K562 (cell line): ENCODE data around the gene TBX6. TPM values are rescaled to one million over a fixed set of nuclear protein-coding genes. Genes with fewer than 3 reads are reported as not detected.

Experiments
- CBX8 ChIP-seq: fragments of 200-600 bp; sonication (generic); IDR thresholded peaks from 2 replicates; pipeline ENCODE4 v1.6.1; 2012; ENCODE audit warnings: borderline replicate concordance, mixed run types, low read depth, mild to moderate bottlenecking, moderate library complexity, mixed read lengths, low read length, control low read depth, inconsistent platforms; ENCODE audit not compliant: poor library complexity, severe bottlenecking; ENCODE audit errors: extremely low read depth
- CC2D1A ChIP-seq: fragments of 450-650 bp; IDR thresholded peaks from 2 replicates; pipeline ENCODE4 v1.6.1; 2017; ENCODE audit warnings: mild to moderate bottlenecking
- CCNT2 ChIP-seq: IDR thresholded peaks from 2 replicates; pipeline ENCODE4 v1.6.1; 2011; ENCODE audit warnings: borderline replicate concordance, low read depth, mild to moderate bottlenecking, moderate library complexity, mixed read lengths, low read length; ENCODE audit not compliant: insufficient read length; ENCODE audit errors: extremely low read depth
- MAFG ChIP-seq: fragments of 450-650 bp; conservative IDR thresholded peaks from 2 replicates; pipeline ENCODE4 v1.6.1; 2016; ENCODE audit warnings: missing genetic modification characterization, missing compliant biosample characterization
- MAX ChIP-seq: sonication (generic); formaldehyde crosslinking; IDR thresholded peaks from 2 replicates; pipeline ENCODE4 v1.9.0; 2022; ENCODE audit warnings: mild to moderate bottlenecking, missing genetic modification reagents
- MGA ChIP-seq: fragments of 450-650 bp; IDR thresholded peaks from 2 replicates; pipeline ENCODE4 v1.6.1; 2016; ENCODE audit warnings: mild to moderate bottlenecking, moderate library complexity
- SNAPC5 ChIP-seq: fragments of 250-450 bp; sonication (Bioruptor Pico); IDR thresholded peaks from 2 replicates; pipeline ENCODE4 v1.8.0; 2021; ENCODE audit warnings: moderate library complexity, mild to moderate bottlenecking, inconsistent platforms
- ZBED1 ChIP-seq: IDR thresholded peaks from 2 replicates; pipeline ENCODE4 v1.6.1; 2014
- ZC3H4 ChIP-seq: sonication (generic); formaldehyde crosslinking; IDR thresholded peaks from 2 replicates; pipeline ENCODE4 v1.9.0; 2021; ENCODE audit warnings: missing genetic modification reagents, borderline replicate concordance
- ZFX ChIP-seq: sonication (generic); formaldehyde crosslinking; IDR thresholded peaks from 2 replicates; pipeline ENCODE4 v1.8.0; 2022; ENCODE audit warnings: mild to moderate bottlenecking, missing genetic modification reagents, moderate library complexity
- ZNF143 ChIP-seq: sonication (generic); formaldehyde crosslinking; IDR thresholded peaks from 2 replicates; pipeline ENCODE4 v1.9.0; 2022; ENCODE audit warnings: mild to moderate bottlenecking, missing genetic modification reagents
- ZNF274 ChIP-seq: IDR thresholded peaks from 2 replicates; pipeline ENCODE4 v1.6.1; 2011; ENCODE audit warnings: low read depth, mild to moderate bottlenecking, low read length, moderate library complexity, borderline replicate concordance
- ZNF282 ChIP-seq: sonication (generic); formaldehyde crosslinking; IDR thresholded peaks from 2 replicates; pipeline ENCODE4 v1.8.1; 2023; ENCODE audit warnings: missing genetic modification reagents
- ZNF431 ChIP-seq: sonication (generic); formaldehyde crosslinking; IDR thresholded peaks from 2 replicates; pipeline ENCODE4 v1.8.0; 2022; ENCODE audit warnings: mild to moderate bottlenecking, missing genetic modification reagents
- polyA plus RNA-seq, 8 experiments: library from polyadenylated mRNA; depleted of rRNA in 4 of 8; stranded (reverse) in 5 of 8; unstranded in 3 of 8; fragments of >200 nt; fragmentation: Nextera tagmentation in 2 of 8; fragmentation: Illumina TruSeq in 1 of 8; extraction: Ambion mirVana in 2 of 8; extraction: Trizol in 1 of 8; gene quantifications; 2 replicates each; pipeline versions ENCODE4 v1.2.1 to v1.2.3, GENCODE V29; 2011 to 2014; ENCODE audit warnings: inconsistent platforms in 1 of 8, missing spikeins in 1 of 8
- total RNA-seq, 7 experiments: library from RNA; depleted of rRNA in 6 of 7; stranded (reverse); fragments of >200 nt in 6 of 7; fragmentation: Illumina TruSeq in 2 of 7; extraction: Trizol in 2 of 7; gene quantifications; 2 replicates each; pipeline versions ENCODE4 v1.2.1 to v1.2.3, GENCODE V29; 2011 to 2021; ENCODE audit warnings: low replicate concordance in 1 of 7

Gene TBX6
- total and polyA plus RNA-seq, 9 of the 15 experiments (the other 6 are each of a cell fraction or from before 2014, with no cell fraction given), result 0.07 to 0.58 (median 0.11) TPM; not detected in 2

- TF ChIP-seq MGA (no peak), ZNF282 (CRISPR knock-in tag) (0 out of 2 replicates have a peak, but pooled peaks have one; percentile 65), ZC3H4 (CRISPR knock-in tag) (peak; percentile 56; the same call in 1 of the 2 replicates), MAX (no peak), ZBED1 (peak; percentile 39; the same call in 1 of the 2 replicates), SNAPC5 (CRISPR knock-in tag) (no peak), ZNF431 (CRISPR knock-in tag) (no peak), CC2D1A (no peak), ZFX (CRISPR knock-in tag) (0 out of 2 replicates have a peak, but pooled peaks have one; percentile 28), MAFG (tag) (no peak), ZNF143 (no peak), ZNF274 (no peak), CCNT2 (peak; percentile 19), CBX8 (no peak)
These were observed 22.7 kb downstream of the TBX6 start (continued) for GRCh38 chr16:30068750-30069610.
